Chondrocyte (in vitro differentiated cells): ENCODE data around the gene MEIS1. TPM values are rescaled to one million over a fixed set of nuclear protein-coding genes. Genes with fewer than 3 reads are reported as not detected.

Experiments used
- DNase-seq: peaks from one replicate; pipeline ENCODE4 v3.0.0; 2021; ENCODE audit warnings: mixed read lengths, low spot score
- H3K27ac Mint-ChIP-seq: one replicate; pipeline ENCODE4 v1.8.0; 2021; ENCODE audit warnings: mild to moderate bottlenecking, moderate library complexity, mixed read lengths; ENCODE audit not compliant: unreplicated experiment
- H3K27me3 Mint-ChIP-seq: 2 replicates; pipeline ENCODE4 v1.8.0; 2021; ENCODE audit warnings: low read depth, mixed read lengths
- H3K36me3 Mint-ChIP-seq: 2 replicates; pipeline ENCODE4 v1.8.0; 2021; ENCODE audit warnings: low read depth, mixed read lengths
- H3K4me1 Mint-ChIP-seq: 2 replicates; pipeline ENCODE4 v1.8.0; 2021; ENCODE audit warnings: low read depth, mild to moderate bottlenecking, mixed read lengths
- H3K4me3 Mint-ChIP-seq: one replicate; pipeline ENCODE4 v1.8.0; 2021; ENCODE audit warnings: mild to moderate bottlenecking, moderate library complexity, mixed read lengths; ENCODE audit not compliant: unreplicated experiment
- H3K9me3 Mint-ChIP-seq: 2 replicates; pipeline ENCODE4 v1.8.0; 2021; ENCODE audit warnings: low read depth, mixed read lengths
- CTCF ChIP-seq: fragments of 200-600 bp; sonication (generic); IDR thresholded peaks from 2 replicates; pipeline ENCODE4 v1.5.0; 2021; ENCODE audit warnings: antibody characterized with exemption, mild to moderate bottlenecking, moderate library complexity
- total RNA-seq: library from RNA; stranded (reverse); gene quantifications from 3 replicates; pipeline ENCODE4 v1.2.1, GENCODE V29; 2021

Gene MEIS1
- total RNA-seq, 1 donor from 2014 or later: 18.5 TPM

DNA sequence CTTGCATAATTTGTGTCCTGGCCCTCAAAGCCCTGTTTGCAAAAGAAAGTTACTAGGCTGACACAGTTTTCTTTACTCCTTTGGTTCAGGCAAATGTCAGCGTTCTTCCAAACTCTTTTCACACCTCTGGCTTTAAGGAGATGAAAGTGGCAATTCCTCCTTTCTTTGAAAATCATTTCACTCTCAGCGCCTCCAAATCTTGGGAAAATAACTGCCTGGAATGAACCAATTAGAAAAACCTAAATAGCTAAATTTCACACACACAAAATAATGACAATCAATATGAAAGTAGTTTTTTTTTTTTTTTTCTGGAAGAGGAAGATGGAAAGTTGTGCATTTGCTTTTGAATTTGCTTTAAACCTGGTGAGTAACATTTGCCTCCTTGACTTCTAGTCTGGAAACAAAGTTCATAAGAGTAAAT lies 1.7 kb downstream of the MEIS1 start:
- peaks cover 31% of the 10 kb centered on the region for H3K27me3 Mint-ChIP-seq
- peak overlapping the region; percentile 95 for H3K4me3 Mint-ChIP-seq
- peak overlapping the region; percentile 100 for H3K27ac Mint-ChIP-seq
- no peak for DNase-seq
- no peak for TF ChIP-seq CTCF
- peaks cover 46% of the 10 kb centered on the region for H3K4me1 Mint-ChIP-seq
- H3K9me3 Mint-ChIP-seq: no peaks in the 10 kb centered on the region
- H3K36me3 Mint-ChIP-seq: peaks cover 4% of the 10 kb centered on the region

DNA sequence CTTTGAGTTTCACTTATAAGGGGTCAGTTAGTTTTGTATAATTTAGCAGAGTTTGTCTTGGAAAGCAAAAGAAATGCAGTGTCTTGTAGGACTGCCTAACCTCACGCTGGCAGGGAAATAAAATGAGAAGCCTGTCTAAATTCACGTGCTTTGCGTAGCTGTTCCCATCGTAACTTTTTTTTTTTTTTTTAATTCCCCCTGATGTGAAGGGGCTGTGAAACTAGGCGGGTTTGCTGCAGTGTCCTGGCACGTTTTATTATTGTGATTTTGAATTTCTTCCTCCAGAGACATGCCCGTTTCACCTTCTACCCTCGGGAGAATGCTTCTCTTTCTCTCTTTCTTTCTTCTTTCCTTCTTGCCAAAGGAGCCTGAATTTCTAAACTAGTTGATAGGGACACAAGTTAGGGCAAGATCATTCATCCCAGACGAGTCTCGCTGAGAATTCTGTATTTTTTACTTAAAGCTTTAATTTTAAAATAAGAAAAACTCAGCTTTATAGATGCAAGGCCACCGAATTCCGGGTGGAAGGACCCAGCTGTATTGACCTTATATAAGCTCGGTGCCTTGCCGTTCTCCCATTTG lies 2.3 kb downstream of the MEIS1 start:
- TF ChIP-seq CTCF: no peak

DNA sequence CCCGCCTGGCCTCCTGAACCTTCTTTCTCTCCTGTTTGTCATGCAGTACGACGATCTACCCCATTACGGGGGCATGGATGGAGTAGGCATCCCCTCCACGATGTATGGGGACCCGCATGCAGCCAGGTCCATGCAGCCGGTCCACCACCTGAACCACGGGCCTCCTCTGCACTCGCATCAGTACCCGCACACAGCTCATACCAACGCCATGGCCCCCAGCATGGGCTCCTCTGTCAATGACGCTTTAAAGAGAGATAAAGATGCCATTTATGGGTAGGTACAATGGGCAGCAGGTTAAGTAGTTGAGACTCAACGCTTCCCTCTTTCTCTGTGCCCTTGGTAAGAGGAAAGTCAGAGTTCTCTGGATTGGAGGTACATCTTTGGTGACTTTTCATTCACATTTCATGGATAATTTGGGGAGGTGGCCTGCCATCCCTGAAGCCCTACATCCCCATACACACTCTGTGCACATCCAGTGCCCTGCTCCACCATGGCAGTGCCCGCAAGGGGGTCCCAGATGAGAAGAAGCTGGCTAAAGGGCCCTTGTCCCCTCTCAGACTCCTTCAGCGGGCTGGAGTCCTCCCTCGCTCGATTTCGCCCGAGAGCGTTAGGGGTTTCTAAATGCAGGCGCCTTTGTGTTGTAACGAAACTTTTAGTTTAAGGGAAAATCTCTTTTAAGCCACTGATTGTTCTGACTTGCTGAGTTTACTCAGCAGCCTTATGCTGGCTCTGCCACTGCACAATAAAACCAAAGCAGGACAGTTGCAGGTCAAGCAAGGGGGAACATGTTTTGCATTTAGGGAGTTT lies 3.0 kb downstream of the MEIS1 start:
- Mint-ChIP-seq H3K9me3 (no peaks in the 10 kb centered on the region), H3K4me1 (peaks cover 43% of the 10 kb centered on the region), H3K27ac (peak overlapping the region; percentile 100), H3K36me3 (peaks cover 5% of the 10 kb centered on the region), H3K27me3 (peaks cover 32% of the 10 kb centered on the region), H3K4me3 (peak overlapping the region; percentile 95)
- no peak for TF ChIP-seq CTCF
- DNase-seq: no peak

More for the DNA sequence above, 2.3 kb downstream of the MEIS1 start:
- H3K36me3 Mint-ChIP-seq: peaks cover 5% of the 10 kb centered on the region
- peak overlapping the region; percentile 95 for H3K4me3 Mint-ChIP-seq
- peaks cover 29% of the 10 kb centered on the region for H3K27me3 Mint-ChIP-seq
- H3K4me1 Mint-ChIP-seq: peaks cover 48% of the 10 kb centered on the region
- DNase-seq: no peak
- H3K9me3 Mint-ChIP-seq: no peaks in the 10 kb centered on the region
- H3K27ac Mint-ChIP-seq: peak overlapping the region; percentile 100

- no peaks in the 10 kb centered on the region for H3K9me3 Mint-ChIP-seq
- H3K36me3 Mint-ChIP-seq: peaks cover 5% of the 10 kb centered on the region
- peaks cover 41% of the 10 kb centered on the region for H3K4me1 Mint-ChIP-seq
- H3K27me3 Mint-ChIP-seq: peaks cover 32% of the 10 kb centered on the region
- H3K27ac Mint-ChIP-seq: peak overlapping the region; percentile 100
- peak overlapping the region; percentile 95 for H3K4me3 Mint-ChIP-seq
- no peak for TF ChIP-seq CTCF
- DNase-seq: no peak
Observed at GRCh38 chr2:66438498-66438833, 3.5 kb downstream of the MEIS1 start.

GRCh38 chr2:66438891-66439811 lies 4.2 kb downstream of the MEIS1 start:
- peaks cover 37% of the 10 kb centered on the region for H3K27me3 Mint-ChIP-seq
- H3K4me3 Mint-ChIP-seq: peak overlapping the region; percentile 91
- peaks cover 11% of the 10 kb centered on the region for H3K36me3 Mint-ChIP-seq
- peaks cover 39% of the 10 kb centered on the region for H3K4me1 Mint-ChIP-seq
- DNase-seq: no peak
- H3K27ac Mint-ChIP-seq: peak overlapping the region; percentile 96
- no peaks in the 10 kb centered on the region for H3K9me3 Mint-ChIP-seq
- no peak for TF ChIP-seq CTCF
